HG03432 (cell line): ENCODE data around the gene GCC2.
"Not testable (repeated sequence)": the region's sequence is repeated elsewhere in the genome, so short reads cannot be mapped to it uniquely, and the experiment has no call there.

ENCODE experiments used
- ATAC-seq: cut with Tn5 transposase; IDR thresholded peaks from one replicate; pipeline ENCODE4 v1.9.1; 2021; ENCODE audit warnings: mild to moderate bottlenecking, moderate library complexity; ENCODE audit not compliant: unreplicated experiment

The GCC2 gene, protein sequence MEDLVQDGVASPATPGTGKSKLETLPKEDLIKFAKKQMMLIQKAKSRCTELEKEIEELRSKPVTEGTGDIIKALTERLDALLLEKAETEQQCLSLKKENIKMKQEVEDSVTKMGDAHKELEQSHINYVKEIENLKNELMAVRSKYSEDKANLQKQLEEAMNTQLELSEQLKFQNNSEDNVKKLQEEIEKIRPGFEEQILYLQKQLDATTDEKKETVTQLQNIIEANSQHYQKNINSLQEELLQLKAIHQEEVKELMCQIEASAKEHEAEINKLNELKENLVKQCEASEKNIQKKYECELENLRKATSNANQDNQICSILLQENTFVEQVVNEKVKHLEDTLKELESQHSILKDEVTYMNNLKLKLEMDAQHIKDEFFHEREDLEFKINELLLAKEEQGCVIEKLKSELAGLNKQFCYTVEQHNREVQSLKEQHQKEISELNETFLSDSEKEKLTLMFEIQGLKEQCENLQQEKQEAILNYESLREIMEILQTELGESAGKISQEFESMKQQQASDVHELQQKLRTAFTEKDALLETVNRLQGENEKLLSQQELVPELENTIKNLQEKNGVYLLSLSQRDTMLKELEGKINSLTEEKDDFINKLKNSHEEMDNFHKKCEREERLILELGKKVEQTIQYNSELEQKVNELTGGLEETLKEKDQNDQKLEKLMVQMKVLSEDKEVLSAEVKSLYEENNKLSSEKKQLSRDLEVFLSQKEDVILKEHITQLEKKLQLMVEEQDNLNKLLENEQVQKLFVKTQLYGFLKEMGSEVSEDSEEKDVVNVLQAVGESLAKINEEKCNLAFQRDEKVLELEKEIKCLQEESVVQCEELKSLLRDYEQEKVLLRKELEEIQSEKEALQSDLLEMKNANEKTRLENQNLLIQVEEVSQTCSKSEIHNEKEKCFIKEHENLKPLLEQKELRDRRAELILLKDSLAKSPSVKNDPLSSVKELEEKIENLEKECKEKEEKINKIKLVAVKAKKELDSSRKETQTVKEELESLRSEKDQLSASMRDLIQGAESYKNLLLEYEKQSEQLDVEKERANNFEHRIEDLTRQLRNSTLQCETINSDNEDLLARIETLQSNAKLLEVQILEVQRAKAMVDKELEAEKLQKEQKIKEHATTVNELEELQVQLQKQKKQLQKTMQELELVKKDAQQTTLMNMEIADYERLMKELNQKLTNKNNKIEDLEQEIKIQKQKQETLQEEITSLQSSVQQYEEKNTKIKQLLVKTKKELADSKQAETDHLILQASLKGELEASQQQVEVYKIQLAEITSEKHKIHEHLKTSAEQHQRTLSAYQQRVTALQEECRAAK (N-terminal part only)

DNA sequence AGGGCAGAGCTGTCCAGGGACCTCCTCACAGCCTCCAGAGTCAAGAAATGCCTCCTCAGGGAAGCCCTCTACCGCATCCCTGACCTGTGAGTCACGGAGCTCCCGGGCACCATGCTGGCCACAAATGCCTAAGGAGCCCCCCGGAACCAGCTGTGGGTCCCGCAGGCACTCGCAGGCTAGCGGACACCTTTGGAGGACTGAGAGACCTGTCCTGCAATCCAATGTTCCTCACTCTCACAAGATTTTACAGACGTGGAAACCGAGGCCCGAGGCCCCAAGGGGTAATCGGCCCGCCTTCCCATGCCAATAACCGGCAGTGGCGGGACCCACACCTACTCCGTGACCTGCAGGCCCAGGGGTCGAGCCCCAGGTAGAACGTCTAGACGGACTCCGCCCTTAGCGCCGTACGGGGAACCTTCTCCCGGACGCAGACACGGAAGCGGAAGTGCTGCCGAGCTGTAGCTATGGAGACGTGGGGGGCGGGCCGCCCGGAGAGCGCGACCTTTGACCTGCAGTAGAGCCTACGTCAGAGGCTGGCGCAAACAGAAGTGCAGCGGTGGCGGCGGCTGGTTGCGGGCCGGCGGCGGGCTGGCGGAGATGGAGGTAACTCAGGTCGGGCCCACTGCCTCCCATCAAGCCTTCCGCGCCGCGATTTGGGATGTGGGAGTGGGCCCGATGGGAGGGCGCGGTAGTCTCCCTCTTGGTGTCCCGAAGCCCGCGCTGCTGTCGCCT, at the start of gene GCC2:
GCC2 (plus strand) TSS at position 529 of the 732 bp plus-strand sequence; CDS start at position 598, 69 bp downstream.
- ATAC-seq, result peak; percentile 99

DNA sequence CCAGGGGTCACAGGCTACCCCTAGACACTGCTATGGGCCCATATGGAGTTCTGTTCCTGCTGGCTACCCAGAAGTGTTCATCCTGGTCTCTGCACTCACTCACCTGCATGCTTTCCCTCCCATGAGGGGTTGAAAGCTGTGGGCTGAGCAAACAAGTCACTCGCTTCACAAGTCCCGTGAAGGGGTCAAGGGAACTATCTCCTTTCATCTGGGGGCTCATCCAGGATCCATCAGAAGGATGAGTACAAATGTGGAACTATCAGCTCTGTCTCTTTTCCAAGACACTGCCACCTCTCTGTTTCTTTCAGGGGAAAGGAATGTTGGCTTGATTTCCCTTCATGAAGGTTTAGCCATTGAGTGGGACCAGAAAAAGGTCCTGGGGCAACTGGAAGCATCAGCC, 49.5 kb upstream of the GCC2 start:
- no peak for ATAC-seq

DNA sequence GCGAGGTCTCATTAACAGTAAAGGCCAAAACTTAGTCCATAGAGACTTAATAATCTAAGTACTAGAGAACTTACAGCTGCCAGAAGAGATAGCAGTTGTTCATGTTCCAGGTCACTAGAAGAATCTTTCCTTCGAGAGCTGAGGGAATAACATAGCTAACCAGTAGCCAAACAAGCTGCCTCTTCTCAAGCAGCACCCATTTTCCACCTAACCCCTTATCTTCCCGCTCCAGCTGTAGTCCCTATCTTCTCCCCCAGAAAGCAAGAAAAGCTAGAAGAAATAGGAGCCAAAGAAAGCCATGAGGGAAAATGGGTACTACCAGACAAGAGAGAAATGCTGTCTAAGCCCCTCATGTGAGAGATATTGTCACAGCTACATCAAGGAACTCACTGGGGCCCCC, 47.2 kb upstream of the GCC2 start:
- no peak for ATAC-seq

DNA sequence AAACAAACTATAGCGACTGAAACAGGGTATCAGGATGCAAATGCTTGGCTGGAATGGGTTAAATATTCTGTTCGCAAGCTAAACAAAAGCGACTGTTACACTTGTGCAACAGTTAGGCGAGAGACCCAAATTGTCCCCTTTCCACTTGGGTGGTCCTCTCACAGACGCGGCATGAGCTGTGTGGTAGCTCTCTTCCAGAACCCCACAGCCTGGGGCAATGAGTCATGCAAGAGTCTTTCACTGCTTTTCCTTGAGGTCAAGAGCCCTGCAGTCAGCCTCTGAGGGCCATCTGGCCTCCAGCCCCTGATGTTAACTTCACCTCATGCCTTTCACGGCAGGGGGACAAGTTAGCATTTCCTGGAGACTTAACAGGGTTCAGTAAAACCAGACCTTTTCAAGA, 45.5 kb upstream of the GCC2 start:
- ATAC-seq, result no peak

DNA sequence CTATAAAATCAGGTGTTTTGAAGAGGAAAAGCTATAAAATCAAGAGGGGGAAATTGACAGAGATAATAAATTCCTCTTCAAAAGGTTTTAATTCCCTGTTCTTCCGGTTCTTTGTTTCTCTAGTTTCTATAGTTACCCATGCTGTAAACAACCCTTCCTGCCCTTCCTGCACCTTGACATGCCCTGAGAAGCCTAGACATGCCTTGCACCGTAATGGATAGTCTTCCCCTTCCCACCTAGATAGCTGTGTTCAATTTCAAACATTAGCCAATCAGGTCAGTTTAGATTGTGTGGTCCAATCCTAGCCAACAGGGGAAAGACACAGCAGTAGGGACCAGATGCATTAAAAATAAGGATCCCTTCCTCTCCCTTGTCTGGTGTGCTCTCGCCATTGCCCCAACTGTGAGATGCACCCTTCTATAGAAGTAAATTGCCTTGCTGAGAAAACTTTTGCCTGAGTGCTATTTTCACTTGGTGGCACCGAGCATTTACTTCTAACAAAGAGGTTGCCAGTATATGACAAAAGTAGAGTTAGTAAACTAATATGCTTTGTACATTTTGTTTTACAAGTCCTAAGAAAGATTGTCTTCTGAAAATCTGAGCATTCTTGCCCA, 44.1 kb upstream of the GCC2 start:
- ATAC-seq, result no peak

DNA sequence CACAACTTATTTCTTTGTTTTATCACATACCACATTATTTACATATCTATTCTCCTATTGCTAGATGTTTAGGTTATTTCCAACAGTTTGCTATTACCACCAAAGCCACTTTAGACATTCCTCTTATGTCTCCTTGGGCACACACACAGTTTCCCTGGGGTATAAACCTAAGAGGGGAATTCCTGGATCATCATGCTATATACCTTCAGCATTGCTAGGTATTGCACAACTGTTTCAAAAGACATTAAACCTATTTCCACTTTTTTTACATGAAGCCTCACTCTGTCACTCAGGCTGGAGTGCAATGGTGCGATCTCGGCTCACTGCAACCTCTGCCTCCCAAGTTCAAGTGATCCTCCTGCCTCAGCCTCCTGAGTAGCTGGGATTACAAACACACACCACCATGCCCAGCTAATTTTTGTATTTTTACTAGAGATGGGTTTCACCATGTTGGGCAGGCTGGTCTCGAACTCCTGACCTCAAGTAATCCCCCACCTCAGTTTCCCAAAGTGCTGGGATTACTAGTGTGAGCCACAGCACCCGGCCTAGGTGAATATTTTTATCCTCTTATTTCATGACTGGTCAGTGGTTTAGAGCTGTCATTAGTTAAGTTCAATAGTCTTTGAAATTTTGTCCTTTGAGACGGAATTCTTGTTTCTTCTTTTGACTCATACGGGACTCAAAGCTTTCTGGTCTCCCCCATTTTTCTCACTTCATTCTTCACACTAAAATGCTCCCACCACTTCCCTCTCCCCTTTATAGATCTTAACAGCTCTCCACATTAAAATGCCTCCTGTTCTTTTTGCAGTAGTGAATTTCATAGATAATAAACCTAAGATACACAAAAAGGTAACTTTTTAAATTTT, 40.9 kb upstream of the GCC2 start:
- ATAC-seq, result peak; percentile 71

DNA sequence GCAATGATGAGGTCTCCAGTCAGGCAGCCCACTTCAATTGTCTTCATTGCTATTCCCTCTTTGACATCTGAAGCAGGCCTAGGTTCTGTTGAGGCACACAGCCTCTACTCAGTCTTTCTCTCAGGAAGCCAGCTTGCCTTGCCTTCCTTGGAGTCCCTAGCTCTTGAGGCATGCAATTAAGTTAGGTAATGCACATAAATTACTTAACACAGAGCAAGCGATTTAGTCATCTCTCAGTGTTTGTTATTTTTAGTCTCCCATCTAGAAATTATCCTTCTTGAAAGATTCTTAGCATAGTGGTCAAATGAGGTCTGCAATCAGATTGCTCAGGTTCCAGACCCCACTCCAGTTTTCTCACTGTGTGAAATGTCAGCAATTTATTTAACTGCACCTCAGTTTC, 39.2 kb upstream of the GCC2 start:
- ATAC-seq, result no peak

DNA sequence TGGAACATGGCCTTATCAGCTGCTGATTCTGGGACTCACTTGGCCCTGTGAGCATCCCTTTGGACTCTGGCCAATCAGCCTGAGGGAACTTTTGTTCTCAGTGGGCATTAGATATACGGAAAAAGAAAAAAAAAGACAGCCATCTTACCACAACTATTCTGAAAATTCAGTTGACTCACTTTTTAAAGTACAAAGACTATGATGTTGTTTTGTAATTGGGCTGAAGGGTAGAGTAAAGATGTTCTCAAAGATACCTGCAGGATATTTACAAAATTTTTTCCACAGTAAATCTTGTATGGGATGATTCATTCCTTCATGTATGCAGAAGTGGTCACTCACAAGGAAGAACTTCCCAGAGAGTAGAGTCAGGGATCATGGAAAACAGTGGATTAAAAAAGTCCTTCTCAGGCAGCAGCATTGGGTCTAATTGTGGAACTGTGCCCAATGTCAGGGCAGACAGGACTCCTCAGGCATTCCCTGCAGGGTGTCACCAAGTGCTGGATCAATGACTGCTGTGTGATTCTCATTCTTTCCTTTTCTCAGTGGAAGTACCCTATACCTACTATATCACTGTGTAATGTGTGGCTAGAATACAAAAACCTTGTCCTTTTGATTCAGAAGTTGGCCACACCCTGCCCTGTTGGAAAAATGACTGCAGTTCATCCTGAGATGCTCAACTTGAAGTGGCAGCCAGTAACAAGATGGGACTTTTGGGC, 35.9 kb upstream of the GCC2 start:
- ATAC-seq, result no peak

DNA sequence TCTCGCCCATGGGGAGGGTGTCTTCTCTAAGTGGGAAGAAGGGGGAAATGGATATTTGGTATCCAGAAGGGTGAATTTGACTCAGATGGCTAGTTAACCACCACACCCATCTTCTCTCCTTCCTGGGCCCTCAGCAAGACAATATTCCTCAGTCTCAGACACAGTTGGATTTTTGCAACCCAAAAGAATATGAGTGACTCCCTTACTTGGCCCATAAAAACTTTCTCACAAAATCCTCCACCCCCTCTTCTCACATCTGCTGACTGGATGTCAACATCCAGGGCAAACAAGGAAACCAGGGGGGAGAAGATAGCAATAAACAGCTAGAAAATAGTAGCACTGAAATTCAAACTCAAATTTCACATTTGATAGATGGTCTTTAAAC, 35.3 kb upstream of the GCC2 start:
- no peak for ATAC-seq

DNA sequence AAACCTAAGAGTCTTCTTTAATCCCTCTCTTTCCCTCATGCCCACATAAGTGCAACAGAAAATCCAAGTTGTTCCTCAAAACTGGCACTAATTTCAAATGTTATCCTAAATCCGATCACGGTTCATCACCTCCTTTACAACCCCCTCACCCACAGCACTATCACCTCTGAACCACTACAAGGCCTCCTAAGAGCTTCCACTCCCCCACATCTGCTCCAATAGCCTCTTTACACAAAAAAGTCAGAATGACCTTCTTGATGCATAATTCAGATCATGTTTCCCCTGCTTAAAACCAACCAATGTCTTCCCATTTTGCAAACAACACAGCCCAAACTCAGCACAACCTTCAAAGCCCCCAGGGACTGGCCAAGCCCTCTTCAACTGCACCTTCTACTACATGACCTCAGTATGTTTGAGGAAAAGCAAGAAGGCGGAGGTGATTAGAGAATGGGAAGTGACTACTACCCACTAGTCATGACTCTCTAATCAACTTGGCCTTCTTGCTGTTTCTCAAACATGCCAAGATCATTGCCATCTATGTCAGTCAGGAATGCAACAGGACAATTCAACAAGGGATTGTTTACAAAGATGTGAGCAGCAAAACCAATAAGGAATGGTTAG, 34.6 kb upstream of the GCC2 start:
- no peak for ATAC-seq

DNA sequence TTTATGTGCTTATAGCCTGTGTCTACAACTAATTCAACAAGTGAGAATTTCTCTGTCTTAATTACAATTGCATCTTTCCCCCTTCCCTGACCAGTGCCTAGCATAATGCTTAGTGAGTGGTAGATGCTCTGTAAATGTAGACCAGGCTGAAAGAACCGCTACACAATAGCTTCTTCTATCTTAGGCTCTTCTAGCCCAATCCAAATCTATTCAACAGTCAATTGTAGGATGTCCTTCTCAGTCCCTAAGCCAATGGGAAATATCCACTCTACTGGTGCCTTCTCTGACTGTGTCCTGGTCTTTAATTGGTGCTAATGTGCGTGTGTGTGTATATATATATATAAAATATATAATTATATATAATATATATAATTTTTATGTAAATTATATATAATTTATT, 34.1 kb upstream of the GCC2 start:
- ATAC-seq, result no peak

DNA sequence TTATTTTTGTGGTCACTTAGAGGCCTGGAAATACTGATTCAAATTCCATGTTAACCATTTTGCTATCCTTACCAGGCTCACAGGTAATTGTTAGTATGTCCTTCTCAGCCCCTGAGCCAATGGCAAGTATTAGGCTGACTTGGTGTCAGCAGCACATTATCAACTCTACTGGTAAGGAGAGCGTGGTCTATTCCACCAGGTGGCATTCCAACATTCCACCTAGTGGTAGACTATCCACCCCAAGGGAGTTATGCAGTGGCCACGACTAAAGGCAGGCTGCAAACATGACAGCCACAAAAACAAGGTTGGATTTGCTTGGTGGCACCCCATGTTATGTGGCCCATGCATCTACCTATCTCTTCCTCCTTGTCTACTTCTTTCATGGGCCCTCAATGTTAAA, 31.8 kb upstream of the GCC2 start:
- no peak for ATAC-seq

DNA sequence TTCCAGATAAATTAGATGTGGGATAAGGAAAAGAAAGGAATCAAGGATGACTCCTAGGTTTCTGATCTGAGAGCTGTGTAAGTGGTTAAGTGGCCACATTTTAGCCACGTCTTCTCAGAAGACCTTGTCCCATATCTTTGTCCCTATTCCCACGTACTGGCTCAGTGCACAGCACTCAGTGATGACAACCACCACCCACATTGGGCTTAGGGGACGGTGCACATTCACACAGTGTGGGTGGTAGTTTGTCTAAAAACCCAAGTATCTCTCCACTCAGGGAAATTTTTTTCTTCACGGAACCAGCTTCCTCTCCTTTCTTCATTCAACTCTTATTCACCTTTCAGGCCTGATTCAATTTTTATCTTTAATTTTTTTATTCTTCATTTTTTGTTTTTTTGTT, 30.6 kb upstream of the GCC2 start:
- ATAC-seq, result no peak

DNA sequence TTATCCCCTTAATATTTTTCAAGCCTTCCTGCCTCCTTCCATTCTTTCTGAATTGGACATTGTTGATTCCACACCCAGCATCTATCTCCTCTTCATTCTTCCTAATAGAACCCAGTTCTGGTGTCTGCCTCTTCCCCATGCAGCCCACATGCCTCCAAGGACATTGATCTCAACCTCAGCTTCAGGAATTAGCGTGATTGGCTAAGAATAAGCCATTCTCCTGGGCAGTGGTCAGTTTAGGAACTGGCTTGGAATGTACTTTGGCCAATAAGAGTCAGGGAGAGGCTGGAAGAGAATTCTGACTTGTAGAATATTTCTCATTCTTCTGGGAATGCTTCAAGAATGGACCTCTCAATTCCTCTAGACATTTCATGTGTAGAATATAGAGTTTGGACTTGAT, 25.9 kb upstream of the GCC2 start:
- no peak for ATAC-seq

DNA sequence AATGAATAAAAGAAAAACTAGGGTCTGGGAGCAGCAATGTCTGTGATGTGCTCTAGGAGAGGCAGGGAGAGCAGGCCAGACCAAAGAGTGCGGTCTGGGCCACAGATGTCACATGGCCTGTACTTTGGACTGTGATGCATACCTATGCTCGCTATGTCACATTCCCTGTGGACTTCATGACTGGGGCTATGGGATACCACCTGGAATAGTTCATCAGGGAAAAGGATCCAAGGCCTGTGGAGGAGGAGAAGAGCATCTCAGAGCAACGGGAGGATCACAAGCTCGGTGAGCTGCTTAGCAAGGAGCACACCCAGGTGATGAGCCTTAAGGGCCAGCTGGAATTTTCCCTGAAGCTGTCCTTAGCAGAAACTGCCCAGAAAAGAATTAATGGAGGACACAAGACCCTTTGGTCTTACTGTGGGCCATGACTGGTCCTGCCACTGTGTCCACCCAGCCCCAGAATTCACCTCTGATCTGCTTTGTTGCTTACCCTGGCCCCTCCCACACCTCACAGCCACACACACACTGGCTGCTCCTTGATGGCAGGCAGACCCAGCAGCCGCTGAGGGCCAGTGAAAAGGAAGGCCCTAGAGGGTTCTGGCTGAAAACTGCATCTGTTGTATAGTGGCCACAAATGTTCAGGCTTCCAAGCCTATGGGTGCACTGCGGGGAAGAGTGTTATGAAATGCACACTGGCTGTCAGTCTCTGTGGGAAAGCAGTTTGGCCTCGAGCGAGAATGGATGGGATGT, 25.3 kb upstream of the GCC2 start:
- no peak for ATAC-seq

DNA sequence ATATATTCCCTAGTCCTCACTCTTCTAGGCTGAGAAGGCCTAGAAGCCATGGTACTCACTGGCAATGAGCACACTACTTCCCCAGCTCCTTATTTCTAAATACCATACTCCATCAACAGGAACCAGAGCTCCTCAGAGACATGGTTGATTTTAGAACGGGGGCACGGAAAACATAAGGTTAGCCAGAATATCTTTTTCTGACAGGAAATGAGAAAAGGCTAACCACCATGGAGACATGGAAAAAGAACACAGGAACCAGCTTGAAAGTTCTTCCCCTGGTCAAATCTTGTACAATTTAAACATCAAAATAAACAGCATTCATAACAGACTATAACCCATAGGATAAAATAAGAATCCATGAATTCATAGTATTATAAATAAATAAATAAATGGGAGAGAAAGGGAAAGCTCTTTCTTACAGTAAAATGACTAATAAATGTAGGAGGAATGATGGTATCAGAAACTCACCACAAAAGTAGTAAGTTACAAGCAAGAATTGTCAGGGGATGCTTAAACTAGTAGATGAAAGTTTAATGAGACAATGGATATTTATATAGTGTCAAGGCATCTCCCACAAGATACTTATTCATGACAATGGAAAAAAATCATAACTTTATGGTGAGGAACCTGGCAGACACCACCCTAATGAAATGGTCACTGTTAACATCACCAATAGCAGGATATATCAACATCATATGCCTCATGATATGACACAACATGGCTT, 20.6 kb upstream of the GCC2 start:
- no peak for ATAC-seq

DNA sequence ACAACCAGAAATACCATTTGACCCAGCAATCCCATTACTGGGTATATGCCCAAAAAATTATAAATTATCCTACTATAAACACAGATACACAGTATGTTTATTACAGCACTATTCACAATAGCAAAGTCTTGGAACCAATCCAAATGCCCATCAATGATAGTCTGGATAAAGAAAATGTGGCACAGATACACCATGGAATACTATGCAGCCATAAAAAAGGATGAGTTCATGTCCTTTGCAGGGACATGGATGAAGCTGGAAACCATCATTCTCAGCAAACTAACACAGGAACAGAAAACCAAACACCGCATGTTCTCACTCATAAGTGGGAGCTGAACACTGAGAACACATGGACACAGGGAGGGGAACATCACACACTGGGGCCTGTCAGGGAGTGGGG, 13.4 kb upstream of the GCC2 start:
- ATAC-seq, result not testable (repeated sequence)
